GM12878 (cell line): ENCODE results near the gene BOD1L1.

Source experiments
- CTCF ChIP-seq, 3 experiments: IDR thresholded peaks in 2 of 3; conservative IDR thresholded peaks in 1 of 3; 2 replicates each; pipeline ENCODE4 v1.5.1; 2011; ENCODE audit warnings: low read depth in 3 of 3, low read length in 3 of 3, mild to moderate bottlenecking in 3 of 3, control low read depth in 2 of 3, moderate library complexity in 2 of 3, inconsistent platforms in 1 of 3, mixed read lengths in 1 of 3; ENCODE audit not compliant: control insufficient read depth in 2 of 3, insufficient read depth in 1 of 3; ENCODE audit errors: extremely low read depth in 1 of 3
- TCF7 ChIP-seq: IDR thresholded peaks from 2 replicates; pipeline ENCODE4 v1.6.1; 2014; ENCODE audit warnings: antibody characterized with exemption, borderline replicate concordance

- no peak for TF ChIP-seq CTCF (IDR thresholded peaks at IDR 0.05 in 2 of 3, conservative IDR thresholded peaks at IDR 0.05 in 1 of 3; ENCODE audit: control insufficient read depth in 2 of 3, extremely low read depth in 1 of 3, insufficient read depth in 1 of 3, low read depth in 3 of 3, low read length in 3 of 3)
- TF ChIP-seq TCF7 = no peak
Observed at GRCh38 chr4:13538427-13538973, 89.0 kb downstream of the BOD1L1 start.
